Bladder microvascular endothelial cell (primary cell): ENCODE results near the gene ACBD5. TPM values are rescaled to one million over a fixed set of nuclear protein-coding genes. Genes with fewer than 3 reads are reported as not detected.

ENCODE experiments used
- total RNA-seq: library from RNA; depleted of rRNA; stranded (reverse); fragments of >200 nt; gene quantifications from 2 replicates; pipeline ENCODE4 v1.2.3, GENCODE V29; 2014

Gene ACBD5
- 18.1 and 27.9 TPM in 2 replicates for total RNA-seq

GRCh38 chr10:27240212-27241009, at the start of gene ACBD5:
Gene ACBD5, minus strand, starts transcription at chr10:27240797. Its CDS starts 109 bp downstream, at chr10:27240688.

GRCh38 chr10:27155066-27155754, 85.4 kb downstream of the ACBD5 start, which contains the start of gene MASTL:
Gene MASTL, plus strand, starts transcription at chr10:27155352. Its CDS starts 75 bp downstream, at chr10:27155427.

Other genes with a start within 250 kb of the ACBD5 start
- gene ANKRD26, start 140.3 kb downstream of the ACBD5 start, total RNA-seq, result 4.2 and 9.1 TPM in 2 replicates
- 76.6 and 115 TPM in 2 replicates for gene YME1L1, start 86.4 kb downstream of the ACBD5 start, total RNA-seq
- gene MASTL, start 85.4 kb downstream of the ACBD5 start, total RNA-seq, result 15.7 and 17.7 TPM in 2 replicates